Fibroblast of skin of back (primary cell): ENCODE data around the gene FMNL1.

Source experiments
- DNase-seq: peaks from one replicate; pipeline ENCODE4 v3.0.0-alpha.2; 2013

FMNL1 gene

GRCh38 chr17:45284176-45285140 lies 62.8 kb downstream of the FMNL1 start:
- DNase-seq, result no peak

- no peak for DNase-seq
Observed at GRCh38 chr17:45286286-45286685, 64.6 kb downstream of the FMNL1 start.

GRCh38 chr17:45287526-45288500 lies 66.1 kb downstream of the FMNL1 start:
- no peak for DNase-seq

GRCh38 chr17:45288825-45289224 lies 67.1 kb downstream of the FMNL1 start:
- no peak for DNase-seq

GRCh38 chr17:45289301-45290268 lies 67.9 kb downstream of the FMNL1 start:
- no peak for DNase-seq

- no peak for DNase-seq
Observed at GRCh38 chr17:45290269-45290765, 68.6 kb downstream of the FMNL1 start.

- DNase-seq, result no peak
Observed at GRCh38 chr17:45291171-45291805, 69.6 kb downstream of the FMNL1 start.

- no peak for DNase-seq
Observed at GRCh38 chr17:45292696-45293412, 71.2 kb downstream of the FMNL1 start.

GRCh38 chr17:45293413-45294211 lies 71.9 kb downstream of the FMNL1 start:
- peak; percentile 90 for DNase-seq

- DNase-seq, result peak; percentile 81
Observed at GRCh38 chr17:45294506-45294905, 72.8 kb downstream of the FMNL1 start.

GRCh38 chr17:45296003-45296832 lies 74.5 kb downstream of the FMNL1 start:
- DNase-seq, result peak; percentile 77

- no peak for DNase-seq
Observed at GRCh38 chr17:45296833-45297124, 75.1 kb downstream of the FMNL1 start.
